Astrocyte (in vitro differentiated cells and primary cell): ENCODE measurements around the gene PLN. TPM values are rescaled to one million over a fixed set of nuclear protein-coding genes. Genes with fewer than 3 reads are reported as not detected.

Source experiments
- DNase-seq: peaks from one replicate; pipeline ENCODE4 v3.0.0-alpha.2; 2010; ENCODE audit warnings: low read depth
- FAIRE-seq: peaks from 2 replicates; lab custom pipeline; 2011; peaks lifted over from hg19 to GRCh38; lab: Jason Lieb, UNC
- H2AFZ ChIP-seq: 2 replicates; pipeline ENCODE4 v1.6.0; 2012; ENCODE audit warnings: low read depth, low read length, inconsistent platforms
- H3K27ac ChIP-seq: 2 replicates; pipeline ENCODE4 v1.5.1; 2011; ENCODE audit warnings: low read depth, low read length, inconsistent platforms
- H3K27me3 ChIP-seq: 2 replicates; pipeline ENCODE4 v1.6.0; 2011; ENCODE audit warnings: low read length, inconsistent platforms; ENCODE audit not compliant: insufficient read depth
- H3K36me3 ChIP-seq: 2 replicates; pipeline ENCODE4 v1.5.1; 2011; ENCODE audit warnings: low read length, inconsistent platforms; ENCODE audit not compliant: insufficient read depth
- H3K4me1 ChIP-seq: 2 replicates; pipeline ENCODE4 v1.5.1; 2011; ENCODE audit warnings: low read length, inconsistent platforms; ENCODE audit not compliant: insufficient read depth
- H3K4me2 ChIP-seq: 2 replicates; pipeline ENCODE4 v1.6.0; 2012; ENCODE audit warnings: low read length, inconsistent platforms
- H3K4me3 ChIP-seq: 2 replicates; pipeline ENCODE4 v1.5.1; 2011; ENCODE audit warnings: low read depth, mild to moderate bottlenecking, low read length, inconsistent platforms; ENCODE audit not compliant: insufficient read depth
- H3K79me2 ChIP-seq: 2 replicates; pipeline ENCODE4 v1.6.0; 2012; ENCODE audit warnings: mild to moderate bottlenecking, low read length, inconsistent platforms; ENCODE audit not compliant: insufficient read depth
- H3K9ac ChIP-seq: 2 replicates; pipeline ENCODE4 v1.6.0; 2012; ENCODE audit warnings: mild to moderate bottlenecking, low read length, inconsistent platforms
- H3K9me3 ChIP-seq: 2 replicates; pipeline ENCODE4 v1.5.1; 2012; ENCODE audit warnings: low read depth, mild to moderate bottlenecking, low read length, inconsistent platforms; ENCODE audit not compliant: insufficient read depth
- H4K20me1 ChIP-seq: 2 replicates; pipeline ENCODE4 v1.6.0; 2012; ENCODE audit warnings: low read length, inconsistent platforms; ENCODE audit not compliant: insufficient read depth
- H3K27ac Mint-ChIP-seq: one replicate; pipeline ENCODE4 v1.8.0; 2021; ENCODE audit warnings: mild to moderate bottlenecking, mixed read lengths; ENCODE audit not compliant: unreplicated experiment
- H3K27me3 Mint-ChIP-seq: one replicate; pipeline ENCODE4 v1.8.0; 2021; ENCODE audit warnings: low read depth, mixed read lengths; ENCODE audit not compliant: unreplicated experiment
- H3K36me3 Mint-ChIP-seq: one replicate; pipeline ENCODE4 v1.8.0; 2021; ENCODE audit warnings: low read depth, mixed read lengths; ENCODE audit not compliant: unreplicated experiment
- H3K4me1 Mint-ChIP-seq: one replicate; pipeline ENCODE4 v1.8.0; 2021; ENCODE audit warnings: low read depth, mixed read lengths; ENCODE audit not compliant: unreplicated experiment
- H3K4me3 Mint-ChIP-seq: one replicate; pipeline ENCODE4 v1.8.0; 2021; ENCODE audit warnings: mild to moderate bottlenecking, moderate library complexity, mixed read lengths; ENCODE audit not compliant: unreplicated experiment
- H3K9me3 Mint-ChIP-seq: one replicate; pipeline ENCODE4 v1.8.0; 2021; ENCODE audit warnings: mild to moderate bottlenecking, mixed read lengths; ENCODE audit not compliant: unreplicated experiment
- EZH2 ChIP-seq: IDR thresholded peaks from 2 replicates; pipeline ENCODE4 v1.6.1; 2012; ENCODE audit warnings: mild to moderate bottlenecking, low read length, inconsistent platforms; ENCODE audit not compliant: insufficient read depth
- total RNA-seq: library from RNA; stranded (reverse); gene quantifications from 2 replicates; pipeline ENCODE4 v1.2.1, GENCODE V29; 2021
- TF ChIP-seq, protein P1 (sequence below): IDR thresholded peaks from 2 replicates; pipeline ENCODE4 v1.5.1; 2011; ENCODE audit warnings: low read depth, mild to moderate bottlenecking, inconsistent platforms, low read length, moderate library complexity; ENCODE audit not compliant: insufficient read depth

Gene PLN
- total RNA-seq, 1 donor from 2014 or later, result not detected

DNA sequence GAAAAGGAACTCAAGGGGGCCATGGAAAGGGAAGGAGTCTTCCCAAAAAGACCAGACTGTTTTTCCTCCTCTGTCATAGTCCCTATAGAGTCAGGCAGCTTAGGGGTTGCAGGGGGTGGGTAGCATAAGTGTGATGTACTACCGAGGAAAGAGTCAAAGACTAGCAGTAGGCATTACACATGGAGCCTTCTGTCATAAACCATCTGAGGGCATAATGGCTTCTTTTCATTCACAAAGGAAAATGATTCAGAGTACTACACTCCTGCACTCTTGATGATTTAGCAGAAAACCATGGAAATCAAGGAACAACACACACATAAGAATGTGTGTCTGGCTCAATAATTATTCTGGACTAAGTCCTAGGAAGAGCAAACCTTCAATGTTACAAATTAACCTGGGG lies 14.9 kb downstream of the PLN start:
- peaks cover 17% of the 10 kb centered on the region for H3K79me2 ChIP-seq
- no peaks in the 10 kb centered on the region for H3K27me3 Mint-ChIP-seq

GRCh38 chr6:118565311-118565960 lies 17.3 kb downstream of the PLN start:
- TF ChIP-seq, protein P1, sequence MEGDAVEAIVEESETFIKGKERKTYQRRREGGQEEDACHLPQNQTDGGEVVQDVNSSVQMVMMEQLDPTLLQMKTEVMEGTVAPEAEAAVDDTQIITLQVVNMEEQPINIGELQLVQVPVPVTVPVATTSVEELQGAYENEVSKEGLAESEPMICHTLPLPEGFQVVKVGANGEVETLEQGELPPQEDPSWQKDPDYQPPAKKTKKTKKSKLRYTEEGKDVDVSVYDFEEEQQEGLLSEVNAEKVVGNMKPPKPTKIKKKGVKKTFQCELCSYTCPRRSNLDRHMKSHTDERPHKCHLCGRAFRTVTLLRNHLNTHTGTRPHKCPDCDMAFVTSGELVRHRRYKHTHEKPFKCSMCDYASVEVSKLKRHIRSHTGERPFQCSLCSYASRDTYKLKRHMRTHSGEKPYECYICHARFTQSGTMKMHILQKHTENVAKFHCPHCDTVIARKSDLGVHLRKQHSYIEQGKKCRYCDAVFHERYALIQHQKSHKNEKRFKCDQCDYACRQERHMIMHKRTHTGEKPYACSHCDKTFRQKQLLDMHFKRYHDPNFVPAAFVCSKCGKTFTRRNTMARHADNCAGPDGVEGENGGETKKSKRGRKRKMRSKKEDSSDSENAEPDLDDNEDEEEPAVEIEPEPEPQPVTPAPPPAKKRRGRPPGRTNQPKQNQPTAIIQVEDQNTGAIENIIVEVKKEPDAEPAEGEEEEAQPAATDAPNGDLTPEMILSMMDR, result peak; percentile 38
- TF ChIP-seq EZH2, result no peak
- H3K9me3 Mint-ChIP-seq, result no peaks in the 10 kb centered on the region
- no peaks in the 10 kb centered on the region for H3K36me3 Mint-ChIP-seq
- H3K4me1 Mint-ChIP-seq, result peaks cover 9% of the 10 kb centered on the region
- no peaks in the 10 kb centered on the region for H3K27me3 Mint-ChIP-seq
- FAIRE-seq, result no peak
- no peak overlapping the region for H2AFZ ChIP-seq
- peaks cover 10% of the 10 kb centered on the region for H4K20me1 ChIP-seq
- H3K4me2 ChIP-seq, result no peak overlapping the region
- H3K27ac Mint-ChIP-seq, result no peak overlapping the region
- no peaks in the 10 kb centered on the region for H3K27me3 ChIP-seq
- no peak overlapping the region for H3K4me3 ChIP-seq
- no peak overlapping the region for H3K27ac ChIP-seq
- H3K4me1 ChIP-seq, result no peaks in the 10 kb centered on the region
- no peak overlapping the region for H3K4me3 Mint-ChIP-seq
- H3K79me2 ChIP-seq, result peaks cover 32% of the 10 kb centered on the region
- no peak overlapping the region for H3K9ac ChIP-seq
- no peaks in the 10 kb centered on the region for H3K9me3 ChIP-seq
- peaks cover 7% of the 10 kb centered on the region for H3K36me3 ChIP-seq
- no peak for DNase-seq

More for the DNA sequence above, 14.9 kb downstream of the PLN start:
- H3K4me3 Mint-ChIP-seq, result no peak overlapping the region
- H3K9ac ChIP-seq, result no peak overlapping the region
- H3K9me3 ChIP-seq, result no peaks in the 10 kb centered on the region
- H3K4me1 Mint-ChIP-seq, result peaks cover 16% of the 10 kb centered on the region
- peaks cover 5% of the 10 kb centered on the region for H3K4me1 ChIP-seq
- H3K36me3 ChIP-seq, result peaks cover 7% of the 10 kb centered on the region
- no peak overlapping the region for H3K4me2 ChIP-seq
- H3K27ac ChIP-seq, result peak overlapping the region; percentile 33
- peaks cover 5% of the 10 kb centered on the region for H4K20me1 ChIP-seq
- no peaks in the 10 kb centered on the region for H3K36me3 Mint-ChIP-seq
- no peaks in the 10 kb centered on the region for H3K9me3 Mint-ChIP-seq
- DNase-seq (peak; percentile 75), FAIRE-seq (peak; percentile 52)
- H3K27me3 ChIP-seq, result no peaks in the 10 kb centered on the region
- TF ChIP-seq, protein P1, result no peak
- TF ChIP-seq EZH2, result no peak
- H3K27ac Mint-ChIP-seq, result peak overlapping the region; percentile 1
- H2AFZ ChIP-seq, result no peak overlapping the region
- H3K4me3 ChIP-seq, result no peak overlapping the region

DNA sequence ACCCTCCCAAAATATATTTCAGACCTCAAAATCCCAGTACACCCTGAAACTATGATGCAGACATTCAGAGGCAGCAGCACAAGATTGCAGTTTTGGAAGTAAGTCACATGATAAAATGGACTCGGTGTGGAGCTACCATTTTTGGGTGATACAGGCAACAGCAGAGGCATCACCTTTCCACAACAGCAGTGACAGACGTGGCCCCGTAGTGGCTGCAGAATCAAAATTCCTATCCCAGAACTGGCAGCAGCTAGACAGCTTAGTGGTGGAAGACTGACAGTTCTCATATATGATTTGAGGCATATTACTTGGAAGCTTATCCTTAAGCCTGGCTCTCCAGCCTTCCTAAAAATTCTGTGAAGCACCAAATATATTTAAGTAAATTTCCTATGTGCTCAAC lies 19.9 kb downstream of the PLN start:
- Histone ChIP-seq H3K36me3 (peaks cover 7% of the 10 kb centered on the region), H3K27ac (no peak overlapping the region), H3K4me3 (no peak overlapping the region), H3K4me1 (no peaks in the 10 kb centered on the region), H3K79me2 (peaks cover 38% of the 10 kb centered on the region), H3K4me2 (no peak overlapping the region), H3K9me3 (no peaks in the 10 kb centered on the region), H3K27me3 (no peaks in the 10 kb centered on the region), H4K20me1 (peaks cover 15% of the 10 kb centered on the region), H2AFZ (no peak overlapping the region), H3K9ac (no peak overlapping the region)
- H3K27ac Mint-ChIP-seq, result no peak overlapping the region
- no peaks in the 10 kb centered on the region for H3K36me3 Mint-ChIP-seq
- TF ChIP-seq, protein P1, result no peak
- no peak for TF ChIP-seq EZH2
- no peak overlapping the region for H3K4me3 Mint-ChIP-seq
- FAIRE-seq, result no peak
- DNase-seq, result no peak
- peaks cover under 1% of the 10 kb centered on the region for H3K9me3 Mint-ChIP-seq
- H3K4me1 Mint-ChIP-seq, result peaks cover 3% of the 10 kb centered on the region
- H3K27me3 Mint-ChIP-seq, result no peaks in the 10 kb centered on the region
